HepG2 (cell line): ENCODE results near the gene NCOA4. TPM values are rescaled to one million over a fixed set of nuclear protein-coding genes. Genes with fewer than 3 reads are reported as not detected.

Experiments used
- ADNP ChIP-seq: sonication (generic); formaldehyde crosslinking; IDR thresholded peaks from 2 replicates; pipeline ENCODE4 v1.4.0; 2020; ENCODE audit warnings: missing genetic modification reagents
- ARNT ChIP-seq: fragments of 450-650 bp; IDR thresholded peaks from 2 replicates; pipeline ENCODE4 v1.6.1; 2017
- ARNT2 ChIP-seq: sonication (generic); formaldehyde crosslinking; IDR thresholded peaks from 2 replicates; pipeline ENCODE4 v1.8.0; 2022; ENCODE audit warnings: mild to moderate bottlenecking, low read depth, missing genetic modification reagents, moderate library complexity
- CENPBD1 ChIP-seq: sonication (generic); formaldehyde crosslinking; IDR thresholded peaks from 2 replicates; pipeline ENCODE4 v1.8.0; 2022; ENCODE audit warnings: missing genetic modification reagents, low read depth, mild to moderate bottlenecking, borderline replicate concordance
- CENPT ChIP-seq: sonication (generic); formaldehyde crosslinking; IDR thresholded peaks from 2 replicates; pipeline ENCODE4 v1.8.0; 2022; ENCODE audit warnings: low read depth, mild to moderate bottlenecking, moderate library complexity, missing genetic modification reagents
- CREB1 ChIP-seq, 2 experiments: fragments of 450-650 bp in 1 of 2; IDR thresholded peaks; 2 replicates each; pipeline ENCODE4 v1.6.1; 2016 to 2017; ENCODE audit warnings: control low read depth in 1 of 2, mild to moderate bottlenecking in 1 of 2, missing compliant biosample characterization in 1 of 2, missing genetic modification characterization in 1 of 2
- ELF4 ChIP-seq: sonication (generic); formaldehyde crosslinking; IDR thresholded peaks from 2 replicates; pipeline ENCODE4 v1.5.0; 2020; ENCODE audit warnings: missing genetic modification reagents, mild to moderate bottlenecking, moderate library complexity, borderline replicate concordance
- FLYWCH1 ChIP-seq: sonication (generic); formaldehyde crosslinking; IDR thresholded peaks from 2 replicates; pipeline ENCODE4 v1.8.1; 2023; ENCODE audit warnings: mild to moderate bottlenecking, missing genetic modification reagents
- GABPB1 ChIP-seq: IDR thresholded peaks from 2 replicates; pipeline ENCODE4 v1.6.1; 2016; ENCODE audit warnings: mild to moderate bottlenecking, missing genetic modification reagents, moderate library complexity, missing compliant biosample characterization
- HDAC6 ChIP-seq: fragments of 200-600 bp; sonication (generic); IDR thresholded peaks from 2 replicates; pipeline ENCODE4 v1.7.0; 2017; ENCODE audit warnings: mild to moderate bottlenecking, antibody characterized with exemption, low read length, low read depth
- HOXA9 ChIP-seq: sonication (generic); formaldehyde crosslinking; IDR thresholded peaks from 2 replicates; pipeline ENCODE4 v1.8.1; 2022; ENCODE audit warnings: missing genetic modification reagents, mild to moderate bottlenecking, moderate library complexity, borderline replicate concordance
- MIER2 ChIP-seq: IDR thresholded peaks from 2 replicates; pipeline ENCODE4 v1.6.1; 2016; ENCODE audit warnings: missing biosample characterization, missing genetic modification reagents
- NFE2L2 ChIP-seq: fragments of 150-350 bp; IDR thresholded peaks from 2 replicates; pipeline ENCODE4 v1.6.1; 2014; ENCODE audit warnings: low read length
- PHF21A ChIP-seq: sonication (generic); formaldehyde crosslinking; IDR thresholded peaks from 2 replicates; pipeline ENCODE4 v1.5.0; 2020; ENCODE audit warnings: mild to moderate bottlenecking, missing genetic modification reagents
- SOX6 ChIP-seq, 2 experiments: fragments of 450-650 bp in 1 of 2; sonication (generic) in 1 of 2; formaldehyde crosslinking in 1 of 2; IDR thresholded peaks; 2 replicates each; pipeline versions ENCODE4 v1.4.0 to v1.6.1; 2017 to 2020; ENCODE audit warnings: antibody characterized with exemption in 1 of 2, mild to moderate bottlenecking in 1 of 2, missing genetic modification reagents in 1 of 2
- THAP8 ChIP-seq: sonication (generic); formaldehyde crosslinking; IDR thresholded peaks from 2 replicates; pipeline ENCODE4 v1.5.1; 2020; ENCODE audit warnings: missing genetic modification reagents, mild to moderate bottlenecking, borderline replicate concordance
- TRIM24 ChIP-seq: sonication (generic); formaldehyde crosslinking; IDR thresholded peaks from 2 replicates; pipeline ENCODE4 v1.8.0; 2022; ENCODE audit warnings: mild to moderate bottlenecking, missing genetic modification reagents
- ZBTB25 ChIP-seq: IDR thresholded peaks from 2 replicates; pipeline ENCODE4 v1.6.1; 2018; ENCODE audit warnings: missing genetic modification reagents
- ZBTB8A ChIP-seq: sonication (generic); formaldehyde crosslinking; IDR thresholded peaks from 2 replicates; pipeline ENCODE4 v1.4.0; 2020; ENCODE audit warnings: mild to moderate bottlenecking, low read depth, missing genetic modification reagents, borderline replicate concordance
- ZFP91 ChIP-seq: sonication (generic); formaldehyde crosslinking; IDR thresholded peaks from 2 replicates; pipeline ENCODE4 v1.9.0; 2022; ENCODE audit warnings: missing genetic modification reagents, mild to moderate bottlenecking, borderline replicate concordance
- ZFYVE20 ChIP-seq: sonication (generic); formaldehyde crosslinking; IDR thresholded peaks from 2 replicates; pipeline ENCODE4 v1.8.0; 2023; ENCODE audit warnings: low read depth, mild to moderate bottlenecking, moderate library complexity, missing genetic modification reagents, borderline replicate concordance
- ZMAT3 ChIP-seq: sonication (generic); formaldehyde crosslinking; conservative IDR thresholded peaks from 2 replicates; pipeline ENCODE4 v1.7.0; 2021; ENCODE audit warnings: missing genetic modification reagents
- ZNF451 ChIP-seq: sonication (generic); formaldehyde crosslinking; IDR thresholded peaks from 2 replicates; pipeline ENCODE4 v1.5.0; 2020; ENCODE audit warnings: mild to moderate bottlenecking, missing genetic modification reagents
- ZNF563 ChIP-seq: sonication (generic); formaldehyde crosslinking; IDR thresholded peaks from 2 replicates; pipeline ENCODE4 v1.8.0; 2022; ENCODE audit warnings: mild to moderate bottlenecking, moderate library complexity, missing genetic modification reagents
- ZNF605 ChIP-seq: sonication (generic); formaldehyde crosslinking; IDR thresholded peaks from 2 replicates; pipeline ENCODE4 v1.8.0; 2022; ENCODE audit warnings: mild to moderate bottlenecking, missing genetic modification reagents
- ZNF749 ChIP-seq: sonication (generic); formaldehyde crosslinking; IDR thresholded peaks from 2 replicates; pipeline ENCODE4 v1.8.0; 2022; ENCODE audit warnings: mild to moderate bottlenecking, missing genetic modification reagents, moderate library complexity, borderline replicate concordance
- ZNF777 ChIP-seq: sonication (generic); formaldehyde crosslinking; IDR thresholded peaks from 2 replicates; pipeline ENCODE4 v1.4.0; 2020; ENCODE audit warnings: missing genetic modification reagents
- polyA plus RNA-seq, 8 experiments: library from polyadenylated mRNA; depleted of rRNA in 3 of 8; stranded (reverse) in 7 of 8; unstranded in 1 of 8; fragments of >200 nt; fragmentation: Illumina TruSeq in 4 of 8; extraction: Trizol in 4 of 8; gene quantifications; 2 replicates each; pipeline versions ENCODE4 v1.2.1 to v1.2.3, GENCODE V29; 2011 to 2016; ENCODE audit warnings: low read depth in 4 of 8, missing spikeins in 1 of 8, mixed read lengths in 1 of 8; ENCODE audit not compliant: insufficient read depth in 1 of 8
- total RNA-seq, 5 experiments: library from RNA; depleted of rRNA; stranded (reverse); fragments of >200 nt; fragmentation: Illumina TruSeq; extraction: Trizol; gene quantifications; 2 replicates each; pipeline ENCODE4 v1.2.3, GENCODE V29; 2016; ENCODE audit warnings: low read depth in 1 of 5

The NCOA4 gene
- total and polyA plus RNA-seq, 2 of the 13 experiments (the other 11 are each of a cell fraction or from before 2014, with no cell fraction given): 306 to 400 TPM

GRCh38 chr10:46052791-46053375 is 22.5 kb upstream of the NCOA4 start (continued):
- no peak for TF ChIP-seq CREB1 (IDR thresholded peaks at IDR 0.05)
- no peak for TF ChIP-seq CREB1 (CRISPR knock-in tag; IDR thresholded peaks at IDR 0.05)
- TF ChIP-seq ZNF563 (CRISPR knock-in tag): 0 out of 2 replicates have a peak, but pooled peaks have one; percentile 39
- no peak for TF ChIP-seq ZFYVE20
- TF ChIP-seq HDAC6: no peak
- TF ChIP-seq ZBTB8A (CRISPR knock-in tag): no peak
- no peak for TF ChIP-seq ELF4 (CRISPR knock-in tag)
- TF ChIP-seq FLYWCH1 (CRISPR knock-in tag): no peak
- no peak for TF ChIP-seq ZBTB25 (CRISPR knock-in tag)
- TF ChIP-seq ZFP91 (CRISPR knock-in tag): peak; percentile 44; the same call in 1 of the 2 replicates
- no peak for TF ChIP-seq MIER2
- TF ChIP-seq HOXA9: no peak
- TF ChIP-seq ZNF749 (CRISPR knock-in tag): no peak
- TF ChIP-seq SOX6 (IDR thresholded peaks at IDR 0.05): no peak
- no peak for TF ChIP-seq SOX6 (CRISPR knock-in tag; IDR thresholded peaks at IDR 0.05)
- TF ChIP-seq THAP8 (CRISPR knock-in tag): no peak
- TF ChIP-seq ARNT2 (CRISPR knock-in tag): 0 out of 2 replicates have a peak, but pooled peaks have one; percentile 38
- TF ChIP-seq ZNF605: no peak
- no peak for TF ChIP-seq ARNT
- TF ChIP-seq ZMAT3 (CRISPR knock-in tag): 0 out of 2 replicates have a peak, but pooled peaks have one; percentile 30
- TF ChIP-seq ZNF451 (CRISPR knock-in tag): no peak
- no peak for TF ChIP-seq ZNF777 (CRISPR knock-in tag)
- no peak for TF ChIP-seq GABPB1 (CRISPR knock-in tag)
- 0 out of 2 replicates have a peak, but pooled peaks have one; percentile 23 for TF ChIP-seq CENPBD1 (CRISPR knock-in tag)
- no peak for TF ChIP-seq ADNP (CRISPR knock-in tag)
- no peak for TF ChIP-seq CENPT (CRISPR knock-in tag)
- no peak for TF ChIP-seq TRIM24 (CRISPR knock-in tag)
- TF ChIP-seq NFE2L2: no peak
- TF ChIP-seq PHF21A: no peak
